Peyer's patch (tissue), 4 donors: Measurements from ENCODE around the gene RNASE8.

Source experiments
- POLR2A ChIP-seq, 2 donors: fragments of 450-650 bp; IDR thresholded peaks; one replicate each; pipeline ENCODE4 v1.5.1; 2017; ENCODE audit warnings: antibody characterized with exemption in 2 of 2, mild to moderate bottlenecking in 2 of 2, moderate library complexity in 2 of 2
- TF ChIP-seq, protein P1 (sequence below), 6 experiments: fragments of 450-650 bp in 4 of 6; fragments of 200-600 bp in 2 of 6; sonication (generic) in 1 of 6; IDR thresholded peaks; one replicate each; pipeline ENCODE4 v1.5.1; 2017 to 2019; ENCODE audit warnings: antibody characterized with exemption in 6 of 6, mild to moderate bottlenecking in 3 of 6, moderate library complexity in 1 of 6

DNA sequence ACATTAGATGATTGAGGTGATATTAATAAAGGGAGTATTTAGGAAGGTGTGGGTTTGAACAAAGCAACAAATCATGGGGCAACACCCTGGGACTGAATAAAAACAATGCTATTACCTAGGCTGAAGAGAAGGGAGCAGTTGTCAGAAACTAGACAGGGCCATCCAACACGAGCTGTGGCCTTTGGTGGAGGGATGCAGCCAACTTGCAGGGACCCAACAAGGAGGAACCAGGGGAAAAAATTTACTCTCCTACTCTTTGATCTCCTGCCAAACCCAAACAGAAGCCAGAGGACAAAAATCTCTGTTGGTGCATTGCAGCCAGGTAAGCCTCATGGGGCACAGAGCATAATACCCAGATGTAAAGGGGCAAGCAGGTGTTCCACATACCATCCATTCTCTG is 46.5 kb upstream of the RNASE8 start:
- TF ChIP-seq, protein P1, sequence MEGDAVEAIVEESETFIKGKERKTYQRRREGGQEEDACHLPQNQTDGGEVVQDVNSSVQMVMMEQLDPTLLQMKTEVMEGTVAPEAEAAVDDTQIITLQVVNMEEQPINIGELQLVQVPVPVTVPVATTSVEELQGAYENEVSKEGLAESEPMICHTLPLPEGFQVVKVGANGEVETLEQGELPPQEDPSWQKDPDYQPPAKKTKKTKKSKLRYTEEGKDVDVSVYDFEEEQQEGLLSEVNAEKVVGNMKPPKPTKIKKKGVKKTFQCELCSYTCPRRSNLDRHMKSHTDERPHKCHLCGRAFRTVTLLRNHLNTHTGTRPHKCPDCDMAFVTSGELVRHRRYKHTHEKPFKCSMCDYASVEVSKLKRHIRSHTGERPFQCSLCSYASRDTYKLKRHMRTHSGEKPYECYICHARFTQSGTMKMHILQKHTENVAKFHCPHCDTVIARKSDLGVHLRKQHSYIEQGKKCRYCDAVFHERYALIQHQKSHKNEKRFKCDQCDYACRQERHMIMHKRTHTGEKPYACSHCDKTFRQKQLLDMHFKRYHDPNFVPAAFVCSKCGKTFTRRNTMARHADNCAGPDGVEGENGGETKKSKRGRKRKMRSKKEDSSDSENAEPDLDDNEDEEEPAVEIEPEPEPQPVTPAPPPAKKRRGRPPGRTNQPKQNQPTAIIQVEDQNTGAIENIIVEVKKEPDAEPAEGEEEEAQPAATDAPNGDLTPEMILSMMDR (IDR thresholded peaks at IDR 0.05), result no peak
- no peak for TF ChIP-seq POLR2A (IDR thresholded peaks at IDR 0.05)
